Ascending aorta (tissue), 2 donors: ENCODE measurements around the gene VWA7. TPM values are rescaled to one million over a fixed set of nuclear protein-coding genes. Genes with fewer than 3 reads are reported as not detected.

ENCODE experiments used
- DNase-seq, 2 donors: peaks; one replicate each; pipeline ENCODE4 v3.0.0-alpha.2; 2019; ENCODE audit warnings: low spot score in 2 of 2
- H3K27ac ChIP-seq, 2 donors: fragments of 200-600 bp; sonication (generic); one replicate each; pipeline ENCODE4 v1.5.1; 2016 to 2017; ENCODE audit warnings: mild to moderate bottlenecking in 1 of 2
- H3K27me3 ChIP-seq: fragments of 200-600 bp; sonication (generic); one replicate; pipeline ENCODE4 v1.5.1; 2017
- H3K36me3 ChIP-seq, 2 donors: fragments of 200-600 bp; sonication (generic); one replicate each; pipeline ENCODE4 v1.5.1; 2016
- H3K4me1 ChIP-seq, 2 donors: fragments of 200-600 bp; sonication (generic); one replicate each; pipeline ENCODE4 v1.5.1; 2016 to 2017; ENCODE audit warnings: mild to moderate bottlenecking in 1 of 2
- H3K4me3 ChIP-seq, 2 donors: fragments of 200-600 bp; sonication (generic); one replicate each; pipeline ENCODE4 v1.5.1; 2016 to 2017; ENCODE audit warnings: mild to moderate bottlenecking in 1 of 2
- H3K9me3 ChIP-seq, 2 donors: fragments of 200-600 bp; sonication (generic); one replicate each; pipeline ENCODE4 v1.5.1; 2016
- intact Hi-C: fragments of 100-400 bp; cut with DNase I; formaldehyde crosslinking; loops from one replicate; pipeline ENCODE4 v1.15.1; 2023
- total RNA-seq: library from RNA; depleted of rRNA; stranded (reverse); fragments of >200 nt; gene quantifications from one replicate; pipeline ENCODE4 v1.1.0, GENCODE V29; 2016
- TF ChIP-seq, protein P1 (sequence below), 3 experiments: fragments of 200-600 bp in 2 of 3; fragments of 450-650 bp in 1 of 3; sonication (generic) in 2 of 3; IDR thresholded peaks; one replicate each; pipeline ENCODE4 v1.5.1; 2016 to 2019; ENCODE audit warnings: antibody characterized with exemption in 3 of 3, mild to moderate bottlenecking in 1 of 3, moderate library complexity in 1 of 3

Gene VWA7
- total RNA-seq, 1 donor from 2014 or later = not detected

GRCh38 chr6:31729979-31730630 is 47.0 kb downstream of the VWA7 start:
- H3K9me3 ChIP-seq = no peaks in the 10 kb centered on the region
- peaks cover 22 to 32% of the 10 kb centered on the region in 2 donors for H3K4me1 ChIP-seq
- H3K4me3 ChIP-seq = peak overlapping the region; percentile 69 to 96
- DNase-seq = peak; percentile 65 to 94
- peak overlapping the region; percentile 95 to 99 for H3K27ac ChIP-seq
- H3K36me3 ChIP-seq = peaks cover 52 to 58% of the 10 kb centered on the region in 2 donors
- no peaks in the 10 kb centered on the region for H3K27me3 ChIP-seq
- intact Hi-C loops = loop anchor here (1.0 to 10.0 kb wide), 8 partner anchors 9 to 425 kb away; partner anchors contain the start of genes ABHD16A, ATP6V1G2, CSNK2B and LY6G5C
- TF ChIP-seq, protein P1, sequence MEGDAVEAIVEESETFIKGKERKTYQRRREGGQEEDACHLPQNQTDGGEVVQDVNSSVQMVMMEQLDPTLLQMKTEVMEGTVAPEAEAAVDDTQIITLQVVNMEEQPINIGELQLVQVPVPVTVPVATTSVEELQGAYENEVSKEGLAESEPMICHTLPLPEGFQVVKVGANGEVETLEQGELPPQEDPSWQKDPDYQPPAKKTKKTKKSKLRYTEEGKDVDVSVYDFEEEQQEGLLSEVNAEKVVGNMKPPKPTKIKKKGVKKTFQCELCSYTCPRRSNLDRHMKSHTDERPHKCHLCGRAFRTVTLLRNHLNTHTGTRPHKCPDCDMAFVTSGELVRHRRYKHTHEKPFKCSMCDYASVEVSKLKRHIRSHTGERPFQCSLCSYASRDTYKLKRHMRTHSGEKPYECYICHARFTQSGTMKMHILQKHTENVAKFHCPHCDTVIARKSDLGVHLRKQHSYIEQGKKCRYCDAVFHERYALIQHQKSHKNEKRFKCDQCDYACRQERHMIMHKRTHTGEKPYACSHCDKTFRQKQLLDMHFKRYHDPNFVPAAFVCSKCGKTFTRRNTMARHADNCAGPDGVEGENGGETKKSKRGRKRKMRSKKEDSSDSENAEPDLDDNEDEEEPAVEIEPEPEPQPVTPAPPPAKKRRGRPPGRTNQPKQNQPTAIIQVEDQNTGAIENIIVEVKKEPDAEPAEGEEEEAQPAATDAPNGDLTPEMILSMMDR (IDR thresholded peaks at IDR 0.05) = peak in 1 of 3 experiments; percentile 15

DNA sequence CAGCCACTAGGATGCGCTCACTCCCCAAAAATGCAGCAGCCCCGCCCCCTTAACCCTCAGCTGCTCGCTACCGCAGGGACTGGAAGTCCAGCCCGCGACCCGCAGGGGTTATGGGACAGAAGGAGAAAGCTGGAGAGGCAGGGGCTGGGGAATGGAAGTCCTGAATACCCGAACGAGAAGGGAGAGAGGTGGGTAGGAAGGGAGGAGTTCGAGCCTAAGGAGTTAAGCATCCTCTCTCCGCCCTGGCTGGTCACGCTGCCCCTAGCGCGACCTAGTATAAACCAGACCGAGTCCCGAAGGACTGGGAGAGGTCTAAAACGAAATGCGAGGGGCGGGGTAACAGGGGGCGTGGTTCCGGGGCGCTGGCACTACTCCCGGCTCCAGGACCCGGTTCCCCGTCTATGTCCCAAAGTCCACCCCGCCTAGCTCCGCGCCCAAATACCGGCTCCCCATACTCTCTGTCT is 47.6 kb downstream of the VWA7 start:
- intact Hi-C loops = loop anchor here (1.0 to 2.0 kb wide), 6 partner anchors 10 to 216 kb away; partner anchors contain the start of genes ABHD16A, CSNK2B, LY6G5C and VARS1
- H3K9me3 ChIP-seq = no peaks in the 10 kb centered on the region
- TF ChIP-seq, protein P1 (IDR thresholded peaks at IDR 0.05) = peak in 1 of 3 experiments; percentile 68
- H3K27ac ChIP-seq = peak overlapping the region; percentile 95 to 99
- no peaks in the 10 kb centered on the region for H3K27me3 ChIP-seq
- peak overlapping the region; percentile 69 to 96 for H3K4me3 ChIP-seq
- DNase-seq = peak; percentile 83 to 96
- peaks cover 52 to 58% of the 10 kb centered on the region in 2 donors for H3K36me3 ChIP-seq
- H3K4me1 ChIP-seq = peaks cover 22 to 31% of the 10 kb centered on the region in 2 donors

DNA sequence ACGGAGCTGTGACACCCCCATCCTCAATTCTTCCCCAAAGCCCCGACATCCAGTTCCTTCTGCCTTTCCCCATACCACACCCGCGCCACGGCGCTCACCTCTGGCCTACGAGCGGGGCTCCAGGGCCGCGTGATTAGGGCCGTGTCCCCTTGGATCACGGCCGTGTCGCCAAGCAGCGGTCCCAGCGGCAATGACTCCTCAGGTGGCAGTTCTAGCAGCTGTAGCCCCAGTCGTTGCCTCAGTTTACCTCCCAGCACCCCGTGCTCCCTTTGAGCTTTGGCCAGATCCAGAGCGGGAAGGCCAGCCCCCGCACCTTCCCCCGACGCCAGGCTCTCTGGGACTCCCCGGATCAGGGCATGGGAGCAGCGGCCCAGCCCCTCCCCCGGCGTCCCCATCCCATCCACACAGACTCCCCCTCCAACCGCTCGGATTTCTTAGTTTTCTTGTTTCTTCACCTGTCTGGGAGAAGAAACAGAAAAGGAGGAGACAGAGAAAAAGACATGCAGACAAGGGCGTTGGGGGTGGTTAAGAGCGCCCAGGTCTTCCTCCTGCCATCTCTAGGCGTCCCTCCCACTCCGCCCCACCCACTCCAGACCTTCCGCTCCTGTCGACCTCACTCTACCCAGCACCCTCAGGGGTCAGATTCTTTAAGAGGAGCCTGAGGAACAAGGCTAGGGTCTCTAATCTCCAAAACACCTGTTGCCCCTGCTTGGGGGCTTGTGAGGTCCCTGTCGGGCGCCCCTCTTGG is 48.2 kb downstream of the VWA7 start, which contains the start of gene DDAH2:
Gene DDAH2 (minus strand): TSS at position 533 of the 748 bp plus-strand sequence. CDS start 138 bp downstream, at position 395.
- no peaks in the 10 kb centered on the region for H3K9me3 ChIP-seq
- intact Hi-C loops = loop anchor here (1.0 to 2.0 kb wide), 6 partner anchors 10 to 216 kb away; partner anchors contain the start of genes ABHD16A, CSNK2B, LY6G5C and VARS1
- peak within 1 kb of the TSS; percentile 69 to 96 for H3K4me3 ChIP-seq
- H3K4me1 ChIP-seq = peaks cover 16 to 25% of the 10 kb centered on the region in 2 donors
- TF ChIP-seq, protein P1 (IDR thresholded peaks at IDR 0.05) = peak in 2 of 3 experiments; percentile 62
- no peak for DNase-seq
- no peaks in the 10 kb centered on the region for H3K27me3 ChIP-seq
- H3K27ac ChIP-seq = peak within 1 kb of the TSS; percentile 95 to 99
- H3K36me3 ChIP-seq = peaks cover 52 to 56% of the 10 kb centered on the region in 2 donors

- no peak for DNase-seq
- Histone ChIP-seq H3K4me1 (peaks cover 12 to 19% of the 10 kb centered on the region in 2 donors), H3K36me3 (peaks cover 46% of the 10 kb centered on the region in 2 donors), H3K27me3 (no peaks in the 10 kb centered on the region), H3K27ac (peak overlapping the region; percentile 95 to 99), H3K9me3 (no peaks in the 10 kb centered on the region), H3K4me3 (peak overlapping the region; percentile 69 to 96)
- TF ChIP-seq, protein P1 (IDR thresholded peaks at IDR 0.05) = no peak
- intact Hi-C loops = loop anchor here (2.0 kb wide), 3 partner anchors 47 to 67 kb away; partner anchors contain the start of genes CSNK2B, LY6G5C and VARS1
These were observed 49.1 kb downstream of the VWA7 start for GRCh38 chr6:31727717-31728671.
